ENCODE data around the gene ZNF230. TPM values are rescaled to one million over a fixed set of nuclear protein-coding genes. Genes with fewer than 3 reads are reported as not detected.

Gene ZNF230
- total and polyA plus RNA-seq, 2 of the 4 experiments (the other 2 are of a cell fraction): 1.5 to 3.4 TPM

GRCh38 chr19:43997631-43998290, 5.0 kb upstream of the ZNF230 start:
- H3K27ac ChIP-seq (ENCODE audit: insufficient read depth, low read length): no peak overlapping the region
- H3K9me3 ChIP-seq (ENCODE audit: control insufficient read depth, insufficient read depth, low read length): peaks cover 3% of the 10 kb centered on the region
- no peaks in the 10 kb centered on the region for H4K20me1 ChIP-seq (ENCODE audit: insufficient read depth, low read length)
- H3K4me3 ChIP-seq (ENCODE audit: insufficient read depth, low read depth, low read length): no peak overlapping the region
- 0 out of 4 replicates have a peak, but pooled peaks cover 0 to 5% of the 10 kb centered on the region in 2 experiments for H3K79me1 ChIP-seq (ENCODE audit: low read depth in 1 of 2, low read length in 2 of 2)
- peaks cover 18% of the 10 kb centered on the region for H3K36me3 ChIP-seq (ENCODE audit: control insufficient read depth, insufficient read depth, low read length)
- no peak overlapping the region for H2BK20ac ChIP-seq (ENCODE audit: low read depth, low read length)
- CTCF ChIA-PET: no interaction called here
- H3K4ac ChIP-seq (ENCODE audit: low read depth, low read length): no peak overlapping the region
- H3K4me1 ChIP-seq (ENCODE audit: control insufficient read depth, insufficient read depth, low read length): no peaks in the 10 kb centered on the region
- H3K9ac ChIP-seq (ENCODE audit: low read depth, low read length): no peak overlapping the region
- no peak overlapping the region for H4K5ac ChIP-seq (ENCODE audit: low read depth, low read length)
- in situ Hi-C loops (cut with MboI; ENCODE audit: low sequenced_read_pairs) (no loop called here), intact Hi-C loops (cut with micrococcal nuclease) (no loop called here), dilution Hi-C loops (cut with HindIII; ENCODE audit: low sequenced_read_pairs, unreplicated experiment) (no loop called here)
- DNase-seq (peak; percentile 24), ATAC-seq (ENCODE audit: low read depth) (no peak)
- no peak overlapping the region for H3K18ac ChIP-seq (ENCODE audit: low read depth, low read length)
- no peaks in the 10 kb centered on the region for H3K27me3 ChIP-seq (ENCODE audit: control insufficient read depth, insufficient read depth, low read length)
- H2BK120ac ChIP-seq (ENCODE audit: low read depth, low read length): no peak overlapping the region
- H2BK5ac ChIP-seq (ENCODE audit: low read depth, low read length, poor library complexity, severe bottlenecking): no peak overlapping the region
- no peak overlapping the region for H3K4me2 ChIP-seq (ENCODE audit: low read depth, low read length)
- H2BK15ac ChIP-seq (ENCODE audit: low read depth, low read length): no peak overlapping the region
- no peak overlapping the region for H3K56ac ChIP-seq (ENCODE audit: extremely low read depth, insufficient read depth, low read length)
- H2AK5ac ChIP-seq (ENCODE audit: low read depth, low read length): no peak overlapping the region
- BruUV-seq (replicated peaks): no TSS peak
- H4K8ac ChIP-seq (ENCODE audit: low read depth in 2 of 2, low read length in 2 of 2): no peak overlapping the region
- H2AK9ac ChIP-seq (replicated peaks; ENCODE audit: low read depth, low read length, poor library complexity): no peak overlapping the region
- POLR2A ChIA-PET (ENCODE audit: unreplicated experiment): no interaction called here
- no peaks in the 10 kb centered on the region for H3K9me1 ChIP-seq (ENCODE audit: insufficient read depth, low read length)
- no peak overlapping the region for H3K23ac ChIP-seq (ENCODE audit: low read depth, low read length)
- WGBS, 2 experiments (ENCODE audit: extremely low coverage in 2 of 2, insufficient read length in 1 of 2): 91% methylated on average over 3 of the region's 10 CpGs; no CpG with 5 or more reads in 1 of the 2 experiments
- TF ChIP-seq ELK1 (IDR thresholded peaks at IDR 0.05; ENCODE audit: borderline replicate concordance, low read depth, low read length) (no peak), USF2 (IDR thresholded peaks at IDR 0.05; ENCODE audit: low read depth, low read length) (no peak), RFX5 (IDR thresholded peaks at IDR 0.05; ENCODE audit: low read depth, low read length) (no peak), RCOR1 (IDR thresholded peaks at IDR 0.05; ENCODE audit: insufficient replicate concordance, low read length) (no peak), MAZ (IDR thresholded peaks at IDR 0.05; ENCODE audit: borderline replicate concordance, low read depth, low read length) (no peak), MXI1 (IDR thresholded peaks at IDR 0.05; ENCODE audit: borderline replicate concordance, low read depth, low read length) (no peak), BHLHE40 (IDR thresholded peaks at IDR 0.05; ENCODE audit: low read depth, low read length) (no peak), CHD1 (IDR thresholded peaks at IDR 0.05; ENCODE audit: low read depth, low read length) (no peak), POLR2A (IDR thresholded peaks at IDR 0.05; ENCODE audit: low read depth, low read length) (no peak), CTCF (conservative IDR thresholded peaks at IDR 0.05; ENCODE audit: low read depth, low read length) (no peak), RAD21 (IDR thresholded peaks at IDR 0.05; ENCODE audit: low read length) (no peak)
- H2AFZ ChIP-seq (replicated peaks; ENCODE audit: low read length, poor library complexity): no peak overlapping the region
- no peak overlapping the region for H3K14ac ChIP-seq (replicated peaks; ENCODE audit: low read depth, low read length)
- H4K91ac ChIP-seq (ENCODE audit: insufficient read depth, low read depth, low read length): no peak overlapping the region

Data from IMR-90 (cell line).